Measurements from ENCODE around the gene CARMIL1.
"Not testable (repeated sequence)": the region's sequence is repeated elsewhere in the genome, so short reads cannot be mapped to it uniquely, and the experiment has no call there.

CARMIL1 gene

GRCh38 chr6:25375125-25375524 lies 96.0 kb downstream of the CARMIL1 start:
- DNase-seq: no peak

DNA sequence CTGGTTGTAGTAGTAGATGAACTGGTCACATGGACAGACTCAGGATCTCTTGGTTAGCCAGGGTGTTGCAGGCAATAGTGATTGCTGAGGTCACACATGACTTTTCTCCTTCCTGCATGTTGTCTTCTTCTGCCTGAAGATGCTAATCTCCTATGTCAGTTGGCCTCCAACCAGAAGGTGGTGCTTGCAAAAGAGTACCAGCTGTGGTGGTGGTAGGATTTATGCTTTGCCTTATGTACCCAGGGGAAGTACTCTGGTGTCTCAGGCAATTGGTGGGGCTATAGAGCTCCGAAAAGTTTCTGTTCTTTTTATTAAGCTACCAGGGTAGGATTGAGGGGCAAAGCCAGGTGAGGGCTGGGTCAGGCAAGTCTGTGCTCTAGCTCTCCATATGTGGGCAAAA lies 98.5 kb downstream of the CARMIL1 start:
- no peak for DNase-seq

DNA sequence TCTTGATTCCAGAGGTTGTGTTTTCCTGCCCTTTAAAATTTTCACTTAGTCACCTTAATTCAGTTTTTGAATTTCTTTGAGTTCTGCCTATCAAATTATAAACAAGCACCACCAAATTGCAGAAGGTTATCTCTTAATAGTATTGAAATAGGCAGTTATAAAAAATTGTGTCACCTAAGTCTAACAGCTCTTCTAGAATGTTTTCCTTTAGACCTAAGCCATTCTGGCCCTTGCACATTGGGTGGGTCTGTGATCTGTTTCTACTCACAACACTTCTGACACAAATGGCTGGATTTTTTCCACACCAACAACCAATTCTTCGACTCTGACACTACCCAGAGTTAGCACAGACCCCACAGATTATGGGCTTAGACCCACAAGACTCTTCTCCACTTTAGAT lies 101.9 kb downstream of the CARMIL1 start:
- no peak for DNase-seq

- DNase-seq: not testable (repeated sequence)
Measured at GRCh38 chr6:25382476-25382875, 103.3 kb downstream of the CARMIL1 start.

DNA sequence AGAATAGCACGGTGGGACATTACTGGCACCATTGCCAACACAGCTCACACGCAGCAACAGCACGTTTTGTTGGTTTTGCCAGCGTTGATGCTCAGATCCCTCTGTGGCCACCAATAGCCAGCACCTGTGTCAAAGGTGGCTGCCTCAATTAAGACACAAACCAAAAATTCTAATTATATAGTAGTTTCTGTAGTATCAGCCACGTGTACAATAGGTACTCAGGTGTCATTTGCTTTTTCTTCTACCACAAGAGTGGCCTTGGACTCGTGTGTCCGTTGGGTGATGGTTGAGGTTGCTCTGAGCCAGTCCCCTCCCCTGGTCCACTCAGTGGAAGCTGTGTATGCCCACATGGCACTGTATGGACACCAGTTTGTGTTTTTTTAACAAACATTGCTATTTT lies 105.1 kb downstream of the CARMIL1 start:
- DNase-seq: no peak

- no peak for DNase-seq
Measured at GRCh38 chr6:25384967-25385366, 105.8 kb downstream of the CARMIL1 start.

- no peak for DNase-seq
Measured at GRCh38 chr6:25387483-25387882, 108.3 kb downstream of the CARMIL1 start.

DNA sequence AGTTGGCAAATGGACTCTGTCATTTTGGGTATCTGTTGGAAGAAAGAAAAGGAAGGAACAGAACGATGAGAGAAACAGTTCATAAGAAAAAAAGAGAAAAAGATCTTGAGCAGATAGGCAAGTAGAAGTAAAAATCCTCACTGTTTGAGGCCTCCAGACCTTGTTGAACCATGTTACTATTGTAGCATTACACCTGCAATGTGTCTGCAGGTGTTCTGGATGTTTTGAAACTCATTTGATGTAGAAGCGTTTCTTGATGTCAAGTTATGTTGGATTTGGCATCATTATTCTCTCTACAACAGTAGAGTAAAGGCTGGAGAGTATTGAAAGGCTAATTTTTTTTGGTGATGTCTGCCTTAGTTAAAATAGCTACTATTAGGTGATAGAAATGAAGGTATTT lies 108.7 kb downstream of the CARMIL1 start:
- no peak for DNase-seq

DNA sequence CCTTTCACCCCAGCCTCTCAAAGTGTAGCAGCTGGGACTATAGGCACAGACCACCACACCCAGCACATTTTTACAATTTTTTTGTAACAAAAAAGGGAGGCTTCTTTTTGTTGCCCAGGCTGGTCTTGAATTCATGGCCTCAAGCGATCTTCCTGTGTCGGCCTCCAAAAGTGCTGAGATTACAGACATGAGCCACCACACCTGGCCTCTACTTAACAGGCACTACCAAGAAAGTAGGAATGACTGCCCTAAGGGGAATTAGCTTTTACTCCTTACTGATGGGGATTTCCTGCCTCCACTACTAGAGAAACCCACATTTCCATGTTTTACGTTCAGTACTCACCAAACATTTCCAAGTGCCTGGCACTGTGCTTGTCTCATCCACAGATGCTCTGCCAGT lies 109.6 kb downstream of the CARMIL1 start:
- DNase-seq: no peak

DNA sequence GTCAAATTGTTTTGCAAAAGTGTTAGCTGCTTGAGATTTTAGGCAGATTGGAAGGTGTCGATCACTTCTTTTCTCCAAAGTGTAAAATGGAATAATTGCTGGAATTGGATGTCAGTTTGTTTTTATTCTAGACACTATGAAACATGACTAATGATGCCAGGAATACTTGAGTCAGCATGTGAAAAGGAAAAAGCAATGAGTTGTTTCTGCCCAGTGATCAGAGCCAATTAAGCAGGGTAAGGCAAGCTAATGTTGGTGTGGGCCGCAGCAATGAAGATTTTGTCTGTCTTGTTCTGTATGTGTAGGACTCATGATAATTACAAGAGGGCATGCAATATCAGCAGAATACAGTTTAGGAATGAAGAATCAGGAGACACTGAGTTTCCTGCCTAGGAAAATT lies 110.3 kb downstream of the CARMIL1 start:
- no peak for DNase-seq

DNA sequence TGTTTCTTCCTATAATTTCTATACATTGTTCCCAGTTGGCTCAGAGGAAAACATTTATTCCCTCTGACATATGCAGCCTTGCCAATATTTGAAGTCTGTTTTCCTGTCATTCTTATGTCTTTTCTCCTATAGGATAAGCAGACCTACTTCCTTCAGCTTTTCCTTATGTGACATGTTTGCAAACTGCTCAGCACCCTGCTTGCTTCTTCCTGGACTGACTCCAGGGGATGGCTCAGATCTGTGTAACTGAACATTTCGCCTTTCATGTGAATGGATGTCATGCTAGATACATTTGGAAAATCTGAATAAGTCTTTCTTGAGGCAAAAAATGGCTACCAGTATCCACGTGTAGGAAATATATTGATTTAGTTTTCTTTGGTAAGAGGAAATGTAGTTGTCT lies 113.2 kb downstream of the CARMIL1 start:
- DNase-seq: no peak

- no peak for DNase-seq
Measured at GRCh38 chr6:25395731-25396130, 116.6 kb downstream of the CARMIL1 start.

DNA sequence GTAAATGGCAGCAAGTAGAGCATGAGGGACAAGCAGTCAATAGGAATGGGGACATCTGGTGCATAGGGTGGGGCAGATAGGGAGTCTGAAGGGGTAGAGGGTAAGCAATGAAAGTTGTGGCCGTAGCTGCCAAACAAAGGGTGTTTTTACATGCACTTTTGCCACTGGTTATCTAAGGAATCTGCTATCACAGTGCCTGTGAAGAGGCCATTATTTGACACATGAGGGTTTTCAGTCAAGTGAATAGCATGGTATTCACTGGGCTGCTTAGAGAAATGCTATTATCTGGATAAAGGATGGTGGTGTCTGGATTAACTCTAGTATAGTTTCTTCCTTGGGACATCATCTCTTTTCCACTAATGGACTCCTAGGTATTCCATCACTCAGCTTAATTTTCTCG lies 118.2 kb downstream of the CARMIL1 start:
- DNase-seq: no peak

DNA sequence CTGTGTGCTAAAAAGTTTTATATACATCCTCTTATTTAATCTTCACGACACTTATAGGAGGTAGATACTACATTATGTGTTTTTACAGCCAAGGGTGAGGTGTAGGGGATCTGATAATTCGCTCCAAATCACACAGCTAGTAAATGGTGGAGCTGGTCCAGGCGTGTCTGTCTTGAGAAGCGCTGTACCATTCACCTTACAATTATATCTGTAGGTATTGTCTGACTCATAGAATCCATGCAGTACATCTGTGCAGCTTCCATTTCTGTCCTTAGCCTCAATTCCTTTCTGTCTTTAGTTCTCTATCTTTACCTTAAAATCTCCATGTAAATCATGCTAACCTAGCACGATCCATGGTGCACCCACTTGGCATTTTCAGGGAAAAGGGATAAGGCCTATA lies 120.7 kb downstream of the CARMIL1 start:
- DNase-seq: no peak

- no peak for DNase-seq
Measured at GRCh38 chr6:25401711-25402110, 122.5 kb downstream of the CARMIL1 start.

GRCh38 chr6:25402125-25402524 lies 123.0 kb downstream of the CARMIL1 start:
- DNase-seq: no peak

DNA sequence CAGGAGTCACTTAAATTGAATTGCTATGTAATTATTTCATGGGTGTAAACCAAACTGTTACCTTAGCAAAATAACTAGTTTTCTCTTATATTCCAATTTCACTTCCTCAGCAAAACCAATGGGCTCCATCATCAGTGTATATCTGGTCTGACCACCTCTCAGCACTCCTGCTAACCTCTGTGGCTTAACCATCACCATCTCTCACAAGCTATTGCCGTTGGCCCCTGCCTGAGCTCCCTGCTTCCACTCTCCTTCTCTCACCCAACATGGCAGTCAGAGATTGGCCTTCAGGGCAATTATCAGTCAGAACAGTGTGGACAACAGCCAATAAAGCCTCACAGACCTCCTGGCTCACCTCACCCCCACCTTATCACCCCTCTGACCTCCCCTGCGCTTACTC lies 124.0 kb downstream of the CARMIL1 start:
- DNase-seq: no peak

GRCh38 chr6:25404091-25404490 lies 124.9 kb downstream of the CARMIL1 start:
- DNase-seq: no peak

DNA sequence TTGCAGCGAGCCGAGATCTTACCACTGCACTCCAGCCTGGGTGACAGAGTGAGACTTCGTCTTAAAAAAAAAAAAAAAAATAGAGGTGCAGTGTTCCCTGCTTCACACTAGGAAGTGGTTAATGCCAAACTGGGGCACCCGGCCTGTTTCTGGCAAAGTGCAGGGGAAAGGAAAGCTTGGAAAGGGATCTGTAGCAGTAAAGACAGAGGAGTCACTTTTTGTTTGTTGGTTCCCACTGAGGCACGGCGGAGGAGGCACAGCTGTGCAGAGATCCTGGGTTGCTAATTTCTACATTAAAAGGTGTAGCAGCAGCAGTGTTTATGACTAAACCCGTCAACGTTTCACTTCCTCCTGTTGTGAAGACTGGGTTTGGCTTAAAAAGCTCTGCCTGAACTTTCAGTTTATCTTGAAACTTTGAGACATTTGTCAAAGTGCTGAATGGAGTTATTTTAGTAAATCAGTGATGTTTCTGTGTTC lies 125.6 kb downstream of the CARMIL1 start:
- DNase-seq: peak; percentile 34

DNA sequence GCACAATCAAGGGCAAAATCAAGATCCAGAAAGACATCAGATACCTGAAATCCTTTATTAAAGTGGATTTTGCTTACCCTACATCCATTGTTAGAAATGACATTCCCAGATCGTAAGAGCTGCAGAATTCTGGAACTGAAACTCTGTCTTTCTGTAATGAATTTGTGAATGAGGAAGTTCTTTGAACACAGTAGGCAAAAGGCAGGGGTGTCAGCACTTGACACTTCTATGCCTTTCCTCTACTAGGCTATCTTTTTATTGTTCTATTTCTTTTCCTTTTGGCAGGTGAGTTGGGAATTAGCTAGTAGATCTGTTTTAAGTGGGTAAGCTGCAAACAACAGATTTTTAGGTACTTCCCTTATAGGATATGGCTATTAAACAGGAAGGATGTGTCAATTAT lies 126.3 kb downstream of the CARMIL1 start:
- DNase-seq: no peak

GRCh38 chr6:25407431-25407830 lies 128.3 kb downstream of the CARMIL1 start:
- DNase-seq: no peak

- DNase-seq: peak; percentile 26
Measured at GRCh38 chr6:25410102-25410501, 130.9 kb downstream of the CARMIL1 start.

DNA sequence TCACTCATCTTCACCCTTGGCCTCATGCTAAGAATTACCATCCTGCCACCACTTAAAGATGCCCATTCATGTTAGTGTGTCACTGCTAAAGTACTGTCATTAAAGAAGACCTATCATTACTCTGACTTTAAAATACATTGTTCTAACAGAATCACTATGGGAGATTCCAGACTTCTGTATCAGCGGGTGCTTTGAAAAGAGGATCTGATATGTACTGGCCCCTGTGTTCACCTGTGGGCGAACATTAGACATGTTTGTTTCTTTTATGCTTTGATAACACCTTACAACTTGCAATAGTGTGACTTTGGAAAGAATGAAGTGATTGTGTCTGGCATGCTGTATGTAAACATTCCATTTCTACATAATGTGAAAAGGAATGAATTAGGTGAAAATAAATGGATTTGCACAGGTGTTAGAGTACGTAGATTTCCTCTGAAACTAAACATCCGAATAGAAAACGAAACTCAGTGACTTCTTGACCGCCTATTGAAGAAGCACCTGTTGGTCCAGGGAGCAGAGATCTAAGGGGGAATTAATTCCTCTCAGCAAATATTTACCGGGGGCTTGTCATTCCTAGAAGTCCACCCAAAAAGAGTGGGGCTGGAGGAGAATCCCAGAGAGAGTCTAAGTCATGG lies 132.3 kb downstream of the CARMIL1 start:
- no peak for DNase-seq

- DNase-seq: no peak
Measured at GRCh38 chr6:25413207-25413905, 134.2 kb downstream of the CARMIL1 start.

GRCh38 chr6:25414168-25414567 lies 135.0 kb downstream of the CARMIL1 start:
- DNase-seq: no peak
